SK-N-SH (cell line): ENCODE measurements around the gene MYCBPAP.

Experiments used
- CHD2 ChIP-seq: fragments of 150-350 bp; IDR thresholded peaks from 2 replicates; pipeline ENCODE4 v1.6.1; 2018; ENCODE audit warnings: low read length; ENCODE audit not compliant: partially characterized antibody
- EP300 ChIP-seq, 2 experiments: IDR thresholded peaks; 2 replicates each; pipeline versions ENCODE4 v1.4.0 to v1.6.1; 2012; ENCODE audit warnings: borderline replicate concordance in 1 of 2, low read depth in 1 of 2, low read length in 1 of 2
- FOXM1 ChIP-seq: IDR thresholded peaks from 2 replicates; pipeline ENCODE4 v1.4.0; 2012; ENCODE audit warnings: low read depth, mild to moderate bottlenecking
- JUND ChIP-seq: IDR thresholded peaks from 2 replicates; pipeline ENCODE4 v1.4.0; 2012
- POLR2AphosphoS5 ChIP-seq: IDR thresholded peaks from 2 replicates; pipeline ENCODE4 v1.6.1; 2012; ENCODE audit warnings: low read depth, low read length
- RAD21 ChIP-seq: IDR thresholded peaks from 2 replicates; pipeline ENCODE4 v1.6.1; 2012; ENCODE audit warnings: mild to moderate bottlenecking, low read length
- RCOR1 ChIP-seq: fragments of 150-350 bp; IDR thresholded peaks from 2 replicates; pipeline ENCODE4 v1.6.1; 2017; ENCODE audit warnings: antibody characterized with exemption, low read length
- REST ChIP-seq: IDR thresholded peaks from 2 replicates; pipeline ENCODE4 v1.6.1; 2012; ENCODE audit warnings: mild to moderate bottlenecking, low read depth, low read length, moderate library complexity
- TEAD4 ChIP-seq: IDR thresholded peaks from 2 replicates; pipeline ENCODE4 v1.4.0; 2012; ENCODE audit warnings: mild to moderate bottlenecking, borderline replicate concordance; ENCODE audit not compliant: insufficient read depth
- TF ChIP-seq, protein P1 (sequence below): fragments of 200-600 bp; sonication (generic); IDR thresholded peaks from 2 replicates; pipeline ENCODE4 v1.6.1; 2017; ENCODE audit warnings: antibody characterized with exemption, mild to moderate bottlenecking, moderate library complexity
- TF ChIP-seq, protein P2 (sequence below): IDR thresholded peaks from 2 replicates; pipeline ENCODE4 v1.4.0; 2012; ENCODE audit warnings: low read depth, borderline replicate concordance

DNA sequence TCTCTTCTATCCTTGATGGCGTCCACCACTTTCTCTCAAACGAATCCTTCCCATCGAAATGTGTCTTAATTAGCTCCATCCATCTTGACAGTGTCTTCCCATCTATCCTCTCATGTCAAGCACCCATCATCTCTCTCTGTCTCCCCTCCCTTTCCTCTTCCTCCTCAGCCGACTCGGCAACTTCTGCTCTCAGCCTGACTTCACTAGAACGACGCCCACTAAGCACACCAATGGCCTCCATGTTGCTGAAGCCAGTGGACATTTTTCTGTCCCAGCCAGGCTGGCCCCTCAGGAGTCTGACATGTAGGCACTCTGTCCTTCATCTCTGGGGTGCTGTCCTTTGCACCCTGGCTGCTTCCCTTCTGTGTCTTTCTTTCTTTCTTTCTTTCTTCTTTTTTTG, 36.3 kb downstream of the MYCBPAP start:
- TF ChIP-seq FOXM1 (no peak), JUND (no peak), REST (no peak), TEAD4 (no peak), RAD21 (no peak), POLR2AphosphoS5 (no peak), CHD2 (no peak), RCOR1 (no peak), EP300 (IDR thresholded peaks at IDR 0.05; ENCODE audit: borderline replicate concordance in 1 of 2, low read depth in 1 of 2, low read length in 1 of 2) (no peak)
- TF ChIP-seq, protein P1, sequence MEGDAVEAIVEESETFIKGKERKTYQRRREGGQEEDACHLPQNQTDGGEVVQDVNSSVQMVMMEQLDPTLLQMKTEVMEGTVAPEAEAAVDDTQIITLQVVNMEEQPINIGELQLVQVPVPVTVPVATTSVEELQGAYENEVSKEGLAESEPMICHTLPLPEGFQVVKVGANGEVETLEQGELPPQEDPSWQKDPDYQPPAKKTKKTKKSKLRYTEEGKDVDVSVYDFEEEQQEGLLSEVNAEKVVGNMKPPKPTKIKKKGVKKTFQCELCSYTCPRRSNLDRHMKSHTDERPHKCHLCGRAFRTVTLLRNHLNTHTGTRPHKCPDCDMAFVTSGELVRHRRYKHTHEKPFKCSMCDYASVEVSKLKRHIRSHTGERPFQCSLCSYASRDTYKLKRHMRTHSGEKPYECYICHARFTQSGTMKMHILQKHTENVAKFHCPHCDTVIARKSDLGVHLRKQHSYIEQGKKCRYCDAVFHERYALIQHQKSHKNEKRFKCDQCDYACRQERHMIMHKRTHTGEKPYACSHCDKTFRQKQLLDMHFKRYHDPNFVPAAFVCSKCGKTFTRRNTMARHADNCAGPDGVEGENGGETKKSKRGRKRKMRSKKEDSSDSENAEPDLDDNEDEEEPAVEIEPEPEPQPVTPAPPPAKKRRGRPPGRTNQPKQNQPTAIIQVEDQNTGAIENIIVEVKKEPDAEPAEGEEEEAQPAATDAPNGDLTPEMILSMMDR: no peak
- TF ChIP-seq, protein P2, sequence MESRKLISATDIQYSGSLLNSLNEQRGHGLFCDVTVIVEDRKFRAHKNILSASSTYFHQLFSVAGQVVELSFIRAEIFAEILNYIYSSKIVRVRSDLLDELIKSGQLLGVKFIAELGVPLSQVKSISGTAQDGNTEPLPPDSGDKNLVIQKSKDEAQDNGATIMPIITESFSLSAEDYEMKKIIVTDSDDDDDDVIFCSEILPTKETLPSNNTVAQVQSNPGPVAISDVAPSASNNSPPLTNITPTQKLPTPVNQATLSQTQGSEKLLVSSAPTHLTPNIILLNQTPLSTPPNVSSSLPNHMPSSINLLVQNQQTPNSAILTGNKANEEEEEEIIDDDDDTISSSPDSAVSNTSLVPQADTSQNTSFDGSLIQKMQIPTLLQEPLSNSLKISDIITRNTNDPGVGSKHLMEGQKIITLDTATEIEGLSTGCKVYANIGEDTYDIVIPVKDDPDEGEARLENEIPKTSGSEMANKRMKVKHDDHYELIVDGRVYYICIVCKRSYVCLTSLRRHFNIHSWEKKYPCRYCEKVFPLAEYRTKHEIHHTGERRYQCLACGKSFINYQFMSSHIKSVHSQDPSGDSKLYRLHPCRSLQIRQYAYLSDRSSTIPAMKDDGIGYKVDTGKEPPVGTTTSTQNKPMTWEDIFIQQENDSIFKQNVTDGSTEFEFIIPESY: no peak
